H9 (cell line): ENCODE results near the gene USP3. TPM values are rescaled to one million over a fixed set of nuclear protein-coding genes. Genes with fewer than 3 reads are reported as not detected.

ENCODE experiments used
- DNase-seq: peaks from one replicate; pipeline ENCODE4 v3.0.0-alpha.2; 2017
- H2AFZ ChIP-seq: one replicate; pipeline ENCODE4 v1.6.1; 2013; ENCODE audit warnings: mild to moderate bottlenecking, low read length, control low read depth, moderate library complexity
- H2AK5ac ChIP-seq: 2 replicates; pipeline ENCODE4 v1.6.1; 2013; ENCODE audit warnings: low read length, control low read depth, mixed read lengths; ENCODE audit not compliant: insufficient read length
- H2BK120ac ChIP-seq: one replicate; pipeline ENCODE4 v1.6.1; 2013; ENCODE audit warnings: low read depth, mild to moderate bottlenecking, low read length, control low read depth, inconsistent platforms; ENCODE audit not compliant: poor library complexity, severe bottlenecking
- H2BK12ac ChIP-seq: 2 replicates; pipeline ENCODE4 v1.6.1; 2013; ENCODE audit warnings: low read length, control low read depth, mixed read lengths, low read depth; ENCODE audit not compliant: insufficient read length
- H2BK15ac ChIP-seq: 2 replicates; pipeline ENCODE4 v1.6.1; 2013; ENCODE audit warnings: low read depth, low read length, control low read depth
- H2BK20ac ChIP-seq: one replicate; pipeline ENCODE4 v1.6.1; 2013; ENCODE audit warnings: low read depth, mild to moderate bottlenecking, low read length, control low read depth, inconsistent platforms; ENCODE audit not compliant: poor library complexity, severe bottlenecking
- H2BK5ac ChIP-seq: 2 replicates; pipeline ENCODE4 v1.6.1; 2013; ENCODE audit warnings: low read length, control low read depth, mixed read lengths; ENCODE audit not compliant: insufficient read length
- H3K14ac ChIP-seq: 2 replicates; pipeline ENCODE4 v1.6.1; 2013; ENCODE audit warnings: low read length, control low read depth; ENCODE audit not compliant: insufficient read depth
- H3K18ac ChIP-seq: 2 replicates; pipeline ENCODE4 v1.6.1; 2013; ENCODE audit warnings: low read depth, mild to moderate bottlenecking, mixed read lengths, low read length, control low read depth; ENCODE audit not compliant: insufficient read length
- H3K23ac ChIP-seq: 2 replicates; pipeline ENCODE4 v1.6.1; 2013; ENCODE audit warnings: low read length, control low read depth, mixed read lengths, low read depth; ENCODE audit not compliant: insufficient read length
- H3K23me2 ChIP-seq: 2 replicates; pipeline ENCODE4 v1.6.1; 2013; ENCODE audit warnings: low read depth, mild to moderate bottlenecking, mixed read lengths, low read length, control low read depth; ENCODE audit not compliant: insufficient read length, poor library complexity, severe bottlenecking
- H3K27ac ChIP-seq: 2 replicates; pipeline ENCODE4 v1.5.1; 2013; ENCODE audit warnings: low read length, control low read depth, mixed read lengths, low read depth; ENCODE audit not compliant: insufficient read length
- H3K27me3 ChIP-seq: 2 replicates; pipeline ENCODE4 v1.6.1; 2013; ENCODE audit warnings: low read length, control low read depth, inconsistent platforms; ENCODE audit not compliant: insufficient read depth
- H3K4ac ChIP-seq: 2 replicates; pipeline ENCODE4 v1.6.1; 2013; ENCODE audit warnings: low read depth, mild to moderate bottlenecking, control low read depth, inconsistent platforms, low read length, moderate library complexity
- H3K4me1 ChIP-seq: 2 replicates; pipeline ENCODE4 v1.6.1; 2013; ENCODE audit warnings: low read length, control low read depth, inconsistent platforms; ENCODE audit not compliant: insufficient read depth
- H3K4me2 ChIP-seq: 2 replicates; pipeline ENCODE4 v1.6.1; 2013; ENCODE audit warnings: low read length, control low read depth, mixed read lengths; ENCODE audit not compliant: insufficient read length, insufficient read depth
- H3K56ac ChIP-seq: 2 replicates; pipeline ENCODE4 v1.6.1; 2013; ENCODE audit warnings: low read depth, mild to moderate bottlenecking, mixed read lengths, low read length, control low read depth; ENCODE audit not compliant: insufficient read length
- H3K79me1 ChIP-seq: 2 replicates; pipeline ENCODE4 v1.6.1; 2013; ENCODE audit warnings: low read depth, mild to moderate bottlenecking, moderate library complexity, low read length, control low read depth, inconsistent platforms; ENCODE audit not compliant: insufficient read depth, poor library complexity, severe bottlenecking
- H3K79me2 ChIP-seq: 2 replicates; pipeline ENCODE4 v1.6.1; 2013; ENCODE audit warnings: low read length, control low read depth, inconsistent platforms; ENCODE audit not compliant: insufficient read depth
- H3K9ac ChIP-seq: 2 replicates; pipeline ENCODE4 v1.6.1; 2013; ENCODE audit warnings: low read length, control low read depth, mixed read lengths; ENCODE audit not compliant: insufficient read length; ENCODE audit errors: extremely low read depth
- H3K9me3 ChIP-seq: one replicate; pipeline ENCODE4 v1.6.1; 2013; ENCODE audit warnings: low read depth, low read length, inconsistent platforms; ENCODE audit not compliant: control insufficient read depth
- H3T11ph ChIP-seq: one replicate; pipeline ENCODE4 v1.6.1; 2013; ENCODE audit warnings: mild to moderate bottlenecking, low read length, control low read depth, inconsistent platforms
- H4K20me1 ChIP-seq: one replicate; pipeline ENCODE4 v1.6.1; 2013; ENCODE audit not compliant: control insufficient read depth, insufficient read length, insufficient read depth
- H4K5ac ChIP-seq: 2 replicates; pipeline ENCODE4 v1.6.1; 2013; ENCODE audit warnings: low read depth, mild to moderate bottlenecking, mixed read lengths, low read length, control low read depth; ENCODE audit not compliant: insufficient read length
- H4K8ac ChIP-seq: replicated peaks from 2 replicates; pipeline ENCODE4 v1.6.1; 2013; ENCODE audit warnings: low read length, control low read depth, mixed read lengths, low read depth; ENCODE audit not compliant: insufficient read length
- H4K91ac ChIP-seq: 2 replicates; pipeline ENCODE4 v1.6.1; 2013; ENCODE audit warnings: low read depth, mild to moderate bottlenecking, moderate library complexity, mixed read lengths, low read length, control low read depth; ENCODE audit not compliant: insufficient read length
- H3K27ac Mint-ChIP-seq, 3 experiments: 2 replicates in 2 of 3; 3 replicates in 1 of 3; pipeline ENCODE4 v1.8.0; 2020 to 2021; ENCODE audit warnings: mixed read lengths in 3 of 3, mild to moderate bottlenecking in 1 of 3, moderate library complexity in 1 of 3
- H3K27me3 Mint-ChIP-seq: 2 replicates; pipeline ENCODE4 v1.8.0; 2021; ENCODE audit warnings: low read depth, mild to moderate bottlenecking, moderate library complexity, mixed read lengths
- H3K36me3 Mint-ChIP-seq, 3 experiments: 2 replicates in 2 of 3; 3 replicates in 1 of 3; pipeline ENCODE4 v1.8.0; 2020 to 2021; ENCODE audit warnings: low read depth in 3 of 3, mixed read lengths in 3 of 3; ENCODE audit not compliant: insufficient read depth in 1 of 3
- H3K4me1 Mint-ChIP-seq, 2 experiments: 2 replicates each; pipeline ENCODE4 v1.8.0; 2020; ENCODE audit warnings: mixed read lengths in 2 of 2
- H3K4me3 Mint-ChIP-seq, 2 experiments: 2 replicates in 1 of 2; 3 replicates in 1 of 2; pipeline ENCODE4 v1.8.0; 2020 to 2021; ENCODE audit warnings: mild to moderate bottlenecking in 2 of 2, mixed read lengths in 2 of 2, moderate library complexity in 1 of 2
- H3K9me3 Mint-ChIP-seq, 2 experiments: 2 replicates in 1 of 2; 3 replicates in 1 of 2; pipeline ENCODE4 v1.8.0; 2020; ENCODE audit warnings: mild to moderate bottlenecking in 2 of 2, mixed read lengths in 2 of 2, moderate library complexity in 1 of 2
- CTCF ChIP-seq: fragments of 200-600 bp; sonication (generic); conservative IDR thresholded peaks from 3 replicates; pipeline ENCODE4 v1.8.0; 2021; ENCODE audit warnings: antibody characterized with exemption, mild to moderate bottlenecking
- WGBS: extraction: QIAGEN DNeasy Blood & Tissue Kit; methylation state at CpG from one replicate; pipeline ENCODE4 v1.1.7; 2013; ENCODE audit warnings: missing lambda C conversion rate, low lambda C conversion rate, mixed read lengths; ENCODE audit not compliant: insufficient read length; ENCODE audit errors: extremely low coverage; 5-methylcytosine and 5-hydroxymethylcytosine counted together
- total RNA-seq: library from RNA; stranded (reverse); gene quantifications from 2 replicates; pipeline ENCODE4 v1.2.1, GENCODE V29; 2021

Gene USP3
- total RNA-seq, 1 experiment from 2014 or later: 14.2 TPM

- H3K4me1 Mint-ChIP-seq: peaks cover 30 to 47% of the 10 kb centered on the region in 2 experiments
- Histone ChIP-seq H3K4me2 (peak overlapping the region; percentile 54), H3K4me1 (peaks cover 6% of the 10 kb centered on the region), H2AFZ (no peak overlapping the region), H2BK20ac (no peak overlapping the region), H4K20me1 (no peaks in the 10 kb centered on the region), H2BK120ac (no peak overlapping the region), H3K27me3 (peaks cover 50% of the 10 kb centered on the region), H3K27ac (no peak overlapping the region), H4K8ac (no peak overlapping the region), H2BK15ac (no peak overlapping the region), H3K23ac (no peak overlapping the region), H4K5ac (no peak overlapping the region), H3K79me1 (no peaks in the 10 kb centered on the region), H2AK5ac (no peak overlapping the region), H2BK5ac (no peak overlapping the region), H3K23me2 (peaks cover 17% of the 10 kb centered on the region), H3K14ac (no peak overlapping the region), H3T11ph (no peak overlapping the region), H4K91ac (no peak overlapping the region), H3K18ac (no peak overlapping the region), H3K9ac (no peak overlapping the region), H3K4ac (no peak overlapping the region), H2BK12ac (no peak overlapping the region), H3K9me3 (no peaks in the 10 kb centered on the region), H3K56ac (no peak overlapping the region), H3K79me2 (no peaks in the 10 kb centered on the region)
- no peak for TF ChIP-seq CTCF
- no peaks in the 10 kb centered on the region; a peak in 1 of 7 replicates for H3K36me3 Mint-ChIP-seq
- peak overlapping the region in 1 of 2 experiments; percentile 87; a peak in 2 of 5 replicates for H3K4me3 Mint-ChIP-seq
- H3K27ac Mint-ChIP-seq: no peak overlapping the region
- peaks cover 0 to 5% of the 10 kb centered on the region in 2 experiments; a peak in 2 of 5 replicates for H3K9me3 Mint-ChIP-seq
- no CpG with 5 or more reads among the region's 15 CpGs for WGBS
- peaks cover 22% of the 10 kb centered on the region for H3K27me3 Mint-ChIP-seq
- DNase-seq: no peak
Observed at GRCh38 chr15:63502137-63502766, 2.1 kb upstream of the USP3 start.
